A673 (cell line): ENCODE measurements around the gene PRKG1. TPM values are rescaled to one million over a fixed set of nuclear protein-coding genes. Genes with fewer than 3 reads are reported as not detected.
"Not testable (repeated sequence)": the region's sequence is repeated elsewhere in the genome, so short reads cannot be mapped to it uniquely, and the experiment has no call there.

Experiments used
- BruUV-seq: library from RNA; stranded (reverse); fragments of 400-500 nt; replicated peaks from 2 replicates; lab custom pipeline; 2021; lab: Mats Ljungman, UMichigan
- CTCF ChIA-PET: fragments of 300-600 bp; sonication (Branson Sonifier 250); formaldehyde crosslinking; loops from one replicate; lab custom pipeline; 2022; ENCODE audit warnings: antibody characterized with exemption; lab: Charles Lee
- POLR2A ChIA-PET: fragments of 300-600 bp; sonication (Branson Sonifier 250); formaldehyde crosslinking; loops from one replicate; lab custom pipeline; 2022; ENCODE audit warnings: antibody characterized with exemption; ENCODE audit not compliant: low non-redundant PET; lab: Charles Lee
- DNase-seq: peaks from one replicate; pipeline ENCODE4 v3.0.0-alpha.2; 2015; ENCODE audit warnings: low spot score
- H3K27ac ChIP-seq: fragments of 200-600 bp; sonication (generic); 2 replicates; pipeline ENCODE4 v1.5.1; 2016; ENCODE audit warnings: mixed run types, low read depth, mild to moderate bottlenecking, mixed read lengths, antibody characterized with exemption, low read length; ENCODE audit not compliant: poor library complexity, severe bottlenecking
- H3K27me3 ChIP-seq: fragments of 200-600 bp; sonication (generic); replicated peaks from 2 replicates; pipeline ENCODE4 v1.6.1; 2017; ENCODE audit warnings: mixed run types, low read depth, mild to moderate bottlenecking, mixed read lengths, antibody characterized with exemption, low read length; ENCODE audit not compliant: insufficient read depth, poor library complexity
- H3K36me3 ChIP-seq: fragments of 200-600 bp; sonication (generic); 2 replicates; pipeline ENCODE4 v1.6.1; 2016; ENCODE audit warnings: mixed run types, mild to moderate bottlenecking, mixed read lengths, antibody characterized with exemption, low read length; ENCODE audit not compliant: insufficient read depth, poor library complexity, severe bottlenecking
- H3K4me1 ChIP-seq: fragments of 200-600 bp; sonication (generic); 2 replicates; pipeline ENCODE4 v1.6.1; 2017; ENCODE audit warnings: mixed run types, mild to moderate bottlenecking, mixed read lengths, antibody characterized with exemption, low read length; ENCODE audit not compliant: insufficient read depth, poor library complexity, severe bottlenecking
- H3K4me3 ChIP-seq: fragments of 200-600 bp; sonication (generic); 2 replicates; pipeline ENCODE4 v1.5.1; 2016; ENCODE audit warnings: low read depth, mixed run types, mild to moderate bottlenecking, mixed read lengths, low read length; ENCODE audit not compliant: poor library complexity, severe bottlenecking
- H3K9me3 ChIP-seq: fragments of 200-600 bp; sonication (generic); 2 replicates; pipeline ENCODE4 v1.6.1; 2016; ENCODE audit warnings: mixed run types, low read depth, mild to moderate bottlenecking, mixed read lengths, antibody characterized with exemption, low read length; ENCODE audit not compliant: poor library complexity, severe bottlenecking
- EZH2 ChIP-seq: fragments of 200-600 bp; sonication (generic); IDR thresholded peaks from 2 replicates; pipeline ENCODE4 v1.6.1; 2017; ENCODE audit warnings: borderline replicate concordance, low read depth, mild to moderate bottlenecking, mixed read lengths, antibody characterized with exemption, low read length; ENCODE audit not compliant: poor library complexity, severe bottlenecking
- intact Hi-C: fragments of 100-400 bp; cut with micrococcal nuclease; formaldehyde crosslinking; loops from one replicate; pipeline ENCODE4 v1.10.0; 2022; ENCODE audit not compliant: unreplicated experiment
- total RNA-seq: library from RNA; stranded (reverse); gene quantifications from 2 replicates; pipeline ENCODE4 v1.2.3, GENCODE V29; 2021
- TF ChIP-seq, protein P1 (sequence below): fragments of 300-800, 200-600 bp; sonication (generic); conservative IDR thresholded peaks from 2 replicates; pipeline ENCODE4 v1.5.1; 2017; ENCODE audit warnings: low read depth, mild to moderate bottlenecking, antibody characterized with exemption, low read length, moderate library complexity, mixed read lengths

Gene PRKG1
- total RNA-seq, 1 experiment from 2014 or later: 0.58 TPM

DNA sequence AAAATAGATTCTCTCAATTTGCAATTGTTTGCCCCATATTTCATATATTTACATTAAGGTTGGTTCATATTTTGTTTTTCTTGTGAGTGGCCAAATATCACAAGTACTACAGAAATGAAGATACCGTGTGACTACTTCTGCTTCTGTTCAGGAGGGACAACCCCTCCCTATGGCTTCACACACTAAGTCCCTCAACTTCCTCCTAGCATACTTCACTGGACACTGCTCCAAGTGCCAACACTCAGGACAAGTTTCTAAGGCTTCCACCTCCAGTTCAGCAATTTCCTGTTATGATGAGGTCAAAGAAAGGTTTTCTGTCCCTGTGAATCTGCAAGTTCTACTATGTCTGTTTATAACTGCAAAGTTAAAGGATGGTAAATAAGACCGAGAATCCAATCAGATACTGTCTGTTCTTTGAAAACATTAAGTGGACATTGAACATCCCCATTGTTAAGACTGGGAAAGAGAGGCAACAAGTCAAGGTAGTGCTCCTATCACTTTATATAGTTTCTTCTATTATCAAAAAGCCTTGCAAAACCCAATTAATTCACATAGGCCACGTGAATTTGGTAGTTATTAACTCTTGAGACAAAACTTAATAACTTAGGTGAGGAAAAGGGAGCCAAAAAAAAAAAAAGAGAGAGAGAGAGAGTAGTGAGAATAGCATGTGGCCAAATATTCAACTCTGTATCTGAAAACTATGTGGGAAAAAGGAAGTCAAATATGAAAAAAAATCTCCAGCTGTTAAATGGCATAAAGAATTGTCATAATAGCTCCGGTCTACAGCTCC lies 1158.5 kb downstream of the PRKG1 start:
- POLR2A ChIA-PET: no interaction called here
- DNase-seq: no peak
- CTCF ChIA-PET: no interaction called here

DNA sequence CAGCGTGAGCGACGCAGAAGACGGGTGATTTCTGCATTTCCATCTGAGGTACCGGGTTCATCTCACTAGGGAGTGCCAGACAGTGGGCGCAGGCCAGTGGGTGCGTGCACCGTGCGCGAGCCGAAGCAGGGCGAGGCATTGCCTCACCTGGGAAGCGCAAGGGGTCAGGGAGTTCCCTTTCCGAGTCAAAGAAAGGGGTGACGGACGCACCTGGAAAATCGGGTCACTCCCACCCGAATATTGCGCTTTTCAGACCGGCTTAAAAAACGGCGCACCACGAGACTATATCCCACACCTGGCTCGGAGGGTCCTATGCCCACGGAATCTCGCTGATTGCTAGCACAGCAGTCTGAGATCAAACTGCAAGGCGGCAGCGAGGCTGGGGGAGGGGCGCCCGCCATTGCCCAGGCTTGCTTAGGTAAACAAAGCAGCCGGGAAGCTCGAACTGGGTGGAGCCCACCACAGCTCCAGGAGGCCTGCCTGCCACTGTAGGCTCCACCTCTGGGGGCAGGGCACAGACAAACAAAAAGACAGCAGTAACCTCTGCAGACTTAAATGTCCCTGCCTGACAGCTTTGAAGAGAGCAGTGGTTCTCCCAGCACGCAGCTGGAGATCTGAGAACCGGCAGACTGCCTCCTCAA lies 1159.2 kb downstream of the PRKG1 start:
- BruUV-seq, H3K4me1 ChIP-seq, intact Hi-C loops, DNase-seq, CTCF ChIA-PET, H3K27ac ChIP-seq, H3K36me3 ChIP-seq, H3K9me3 ChIP-seq, POLR2A ChIA-PET: not testable (repeated sequence)
- Histone ChIP-seq H3K4me3 (peak overlapping the region; percentile 19), H3K27me3 (peaks cover 23% of the 10 kb centered on the region)

More for the DNA sequence above, 1158.5 kb downstream of the PRKG1 start:
- peak overlapping the region; percentile 19 for H3K4me3 ChIP-seq
- intact Hi-C loops: no loop called here
- no peaks in the 10 kb centered on the region for H3K4me1 ChIP-seq
- H3K27me3 ChIP-seq: peaks cover 23% of the 10 kb centered on the region
- TF ChIP-seq, protein P1, sequence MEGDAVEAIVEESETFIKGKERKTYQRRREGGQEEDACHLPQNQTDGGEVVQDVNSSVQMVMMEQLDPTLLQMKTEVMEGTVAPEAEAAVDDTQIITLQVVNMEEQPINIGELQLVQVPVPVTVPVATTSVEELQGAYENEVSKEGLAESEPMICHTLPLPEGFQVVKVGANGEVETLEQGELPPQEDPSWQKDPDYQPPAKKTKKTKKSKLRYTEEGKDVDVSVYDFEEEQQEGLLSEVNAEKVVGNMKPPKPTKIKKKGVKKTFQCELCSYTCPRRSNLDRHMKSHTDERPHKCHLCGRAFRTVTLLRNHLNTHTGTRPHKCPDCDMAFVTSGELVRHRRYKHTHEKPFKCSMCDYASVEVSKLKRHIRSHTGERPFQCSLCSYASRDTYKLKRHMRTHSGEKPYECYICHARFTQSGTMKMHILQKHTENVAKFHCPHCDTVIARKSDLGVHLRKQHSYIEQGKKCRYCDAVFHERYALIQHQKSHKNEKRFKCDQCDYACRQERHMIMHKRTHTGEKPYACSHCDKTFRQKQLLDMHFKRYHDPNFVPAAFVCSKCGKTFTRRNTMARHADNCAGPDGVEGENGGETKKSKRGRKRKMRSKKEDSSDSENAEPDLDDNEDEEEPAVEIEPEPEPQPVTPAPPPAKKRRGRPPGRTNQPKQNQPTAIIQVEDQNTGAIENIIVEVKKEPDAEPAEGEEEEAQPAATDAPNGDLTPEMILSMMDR: no peak
- TF ChIP-seq EZH2: no peak
- no peaks in the 10 kb centered on the region for H3K36me3 ChIP-seq
- BruUV-seq: no TSS peak
- no peaks in the 10 kb centered on the region for H3K9me3 ChIP-seq
- no peak overlapping the region for H3K27ac ChIP-seq

DNA sequence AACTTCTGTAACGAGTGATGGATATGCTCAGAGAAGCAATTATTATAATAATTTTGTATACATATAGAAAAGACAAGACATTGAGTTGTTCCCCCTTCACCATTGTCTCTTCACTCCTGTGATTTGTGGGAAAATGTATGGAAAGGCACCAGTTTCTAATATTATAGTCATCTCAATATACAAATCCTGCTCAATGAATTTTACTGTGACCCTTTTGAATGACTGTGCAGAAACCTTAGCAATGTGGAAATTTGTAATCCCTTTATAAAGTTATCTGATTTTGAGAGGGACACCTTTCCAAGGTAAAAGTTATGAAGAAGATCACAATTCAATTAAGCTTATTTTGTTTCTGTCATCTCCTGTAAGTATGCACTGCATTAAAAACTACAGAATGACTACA lies 1165.5 kb downstream of the PRKG1 start:
- H3K4me1 ChIP-seq: no peaks in the 10 kb centered on the region
- no peak overlapping the region for H3K27ac ChIP-seq
- intact Hi-C loops: no loop called here
- ChIA-PET POLR2A (no interaction called here), CTCF (no interaction called here)
- BruUV-seq: no TSS peak
- no peak for DNase-seq
- TF ChIP-seq, protein P1: no peak
- TF ChIP-seq EZH2: no peak
- H3K9me3 ChIP-seq: no peaks in the 10 kb centered on the region
- no peak overlapping the region for H3K4me3 ChIP-seq
- H3K36me3 ChIP-seq: no peaks in the 10 kb centered on the region
- peaks cover 4% of the 10 kb centered on the region for H3K27me3 ChIP-seq
